Cardiac ventricle fibroblast (primary cell): ENCODE data around the gene MAP7. TPM values are rescaled to one million over a fixed set of nuclear protein-coding genes. Genes with fewer than 3 reads are reported as not detected.

Experiments
- total RNA-seq: library from RNA; depleted of rRNA; stranded (reverse); fragments of >200 nt; gene quantifications from 2 replicates; pipeline ENCODE4 v1.2.3, GENCODE V29; 2015

Gene MAP7
- total RNA-seq: 0.10 and 0.12 TPM in 2 replicates

GRCh38 chr6:136550330-136551071 lies at the start of gene MAP7:
Gene MAP7 (minus strand): TSS chr6:136550422. CDS start chr6:136550408, 14 bp downstream.

Other genes with a start within 250 kb of the MAP7 start
- gene MAP3K5, start 242.1 kb upstream of the MAP7 start, total RNA-seq: 7.1 and 7.5 TPM in 2 replicates